ENCODE data around the gene SEBOX.

DNA sequence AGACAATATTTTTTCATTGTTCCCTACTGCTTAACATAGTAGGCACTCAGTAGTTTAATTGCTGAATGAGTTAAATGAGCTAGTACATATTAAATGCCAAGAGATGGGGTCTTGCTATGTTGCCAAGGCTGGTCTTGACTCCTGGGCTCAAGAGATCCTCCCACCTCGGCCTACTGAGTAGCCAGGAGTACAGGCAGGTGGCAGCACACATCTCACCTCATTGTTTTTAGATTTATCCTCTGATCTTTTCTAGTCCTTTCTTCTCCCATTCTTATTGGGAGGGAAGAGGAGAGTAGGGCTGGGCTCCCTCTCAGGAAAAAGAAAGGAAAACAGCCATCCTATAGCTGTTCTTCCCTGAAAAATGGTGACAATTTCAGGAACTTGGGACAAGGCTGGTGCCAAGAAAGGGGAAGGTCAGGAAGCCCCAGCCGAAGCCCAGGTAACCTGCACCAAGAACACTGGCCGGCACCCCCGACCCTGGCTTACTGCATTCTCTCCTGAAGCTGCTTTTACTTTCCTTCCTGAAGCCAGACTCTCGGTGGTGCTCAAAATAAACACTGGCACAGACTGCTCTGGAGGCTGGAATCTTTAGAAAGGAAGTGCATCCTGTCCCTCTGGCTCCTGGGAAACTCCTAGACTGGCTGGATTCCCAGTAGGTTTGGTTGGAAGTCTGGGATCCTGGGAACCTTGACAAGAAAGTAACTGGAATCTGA lies 26.8 kb downstream of the SEBOX start:
- TF ChIP-seq POLR2A (IDR thresholded peaks at IDR 0.05; ENCODE audit: low read length) = no peak
- no peak for TF ChIP-seq GATA1 (IDR thresholded peaks at IDR 0.05; ENCODE audit: low read depth, low read length)
